ENCODE results near the gene LSP1.

DNA sequence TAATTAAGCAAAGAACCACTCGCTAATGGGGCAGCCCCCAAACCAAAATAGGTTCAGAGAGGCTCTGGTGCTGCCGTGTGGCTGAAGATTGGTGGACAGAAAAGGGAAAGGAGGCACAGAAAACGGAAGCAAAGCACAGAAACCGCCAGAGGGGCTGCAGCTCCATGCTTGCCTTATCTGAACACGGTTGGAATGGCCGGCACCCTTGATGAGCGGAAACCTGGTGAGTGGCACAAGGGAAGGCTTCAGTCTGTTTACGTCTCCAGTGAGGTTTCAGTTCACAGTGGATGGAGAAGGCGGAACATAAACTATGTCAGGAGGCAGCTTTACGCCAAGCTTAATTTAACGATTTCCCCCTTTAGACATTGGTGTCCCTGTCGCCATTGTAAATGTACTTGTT is 44.0 kb downstream of the LSP1 start:
- TF ChIP-seq ZFP30 (CRISPR knock-in tag; IDR thresholded peaks at IDR 0.05): no peak
- TF ChIP-seq SNAI2 (CRISPR knock-in tag; IDR thresholded peaks at IDR 0.05): no peak
- TF ChIP-seq ISL1 (CRISPR knock-in tag; IDR thresholded peaks at IDR 0.05): no peak
- TF ChIP-seq, protein P1, sequence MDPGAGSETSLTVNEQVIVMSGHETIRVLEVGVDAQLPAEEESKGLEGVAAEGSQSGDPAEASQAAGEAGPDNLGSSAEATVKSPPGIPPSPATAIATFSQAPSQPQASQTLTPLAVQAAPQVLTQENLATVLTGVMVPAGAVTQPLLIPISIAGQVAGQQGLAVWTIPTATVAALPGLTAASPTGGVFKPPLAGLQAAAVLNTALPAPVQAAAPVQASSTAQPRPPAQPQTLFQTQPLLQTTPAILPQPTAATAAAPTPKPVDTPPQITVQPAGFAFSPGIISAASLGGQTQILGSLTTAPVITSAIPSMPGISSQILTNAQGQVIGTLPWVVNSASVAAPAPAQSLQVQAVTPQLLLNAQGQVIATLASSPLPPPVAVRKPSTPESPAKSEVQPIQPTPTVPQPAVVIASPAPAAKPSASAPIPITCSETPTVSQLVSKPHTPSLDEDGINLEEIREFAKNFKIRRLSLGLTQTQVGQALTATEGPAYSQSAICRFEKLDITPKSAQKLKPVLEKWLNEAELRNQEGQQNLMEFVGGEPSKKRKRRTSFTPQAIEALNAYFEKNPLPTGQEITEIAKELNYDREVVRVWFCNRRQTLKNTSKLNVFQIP (CRISPR knock-in tag; IDR thresholded peaks at IDR 0.05; ENCODE audit: borderline replicate concordance, low read depth): no peak
- TF ChIP-seq ZNF70 (CRISPR knock-in tag; IDR thresholded peaks at IDR 0.05): no peak
- TF ChIP-seq RARB (CRISPR knock-in tag; IDR thresholded peaks at IDR 0.05): no peak
- TF ChIP-seq TCF4 (CRISPR knock-in tag; IDR thresholded peaks at IDR 0.05; ENCODE audit: borderline replicate concordance): no peak
- TF ChIP-seq CSDC2 (CRISPR knock-in tag; IDR thresholded peaks at IDR 0.05): no peak
- TF ChIP-seq ARNTL (CRISPR knock-in tag; IDR thresholded peaks at IDR 0.05; ENCODE audit: borderline replicate concordance, low read depth): no peak
- TF ChIP-seq ZFP3 (CRISPR knock-in tag; IDR thresholded peaks at IDR 0.05): no peak
- TF ChIP-seq ZC3H10 (CRISPR knock-in tag; IDR thresholded peaks at IDR 0.05): no peak
- no peak for TF ChIP-seq GLIS3 (CRISPR knock-in tag; IDR thresholded peaks at IDR 0.05)
- TF ChIP-seq PPARA (CRISPR knock-in tag; IDR thresholded peaks at IDR 0.05; ENCODE audit: borderline replicate concordance): no peak

Data from SK-N-SH treated with all-trans-retinoic acid at 6 μM for 48 hours (cell line).